ENCODE data around the gene SORCS1.
A peak's percentile ranks its signal among the peaks of the same experiment; 100 is the strongest.

Gene SORCS1

GRCh38 chr10:106913348-106913747, 251.2 kb downstream of the SORCS1 start:
- no peak overlapping the region for H3K4me3 ChIP-seq (ENCODE audit: low read depth, low read length)
- no peak for TF ChIP-seq CTCF (IDR thresholded peaks at IDR 0.05; ENCODE audit: insufficient read depth, low read depth, low read length, missing control alignments)
- DNase-seq (ENCODE audit: low read depth) = no peak

GRCh38 chr10:106911096-106911495, 253.4 kb downstream of the SORCS1 start:
- no peak for TF ChIP-seq CTCF (IDR thresholded peaks at IDR 0.05; ENCODE audit: insufficient read depth, low read depth, low read length, missing control alignments)
- DNase-seq (ENCODE audit: low read depth) = no peak

GRCh38 chr10:106910666-106911065, 253.8 kb downstream of the SORCS1 start:
- no peak for TF ChIP-seq CTCF (IDR thresholded peaks at IDR 0.05; ENCODE audit: insufficient read depth, low read depth, low read length, missing control alignments)
- no peak for DNase-seq (ENCODE audit: low read depth)
- no peak overlapping the region for H3K4me3 ChIP-seq (ENCODE audit: low read depth, low read length)

More at GRCh38 chr10:106911096-106911495, 253.4 kb downstream of the SORCS1 start:
- no peak overlapping the region for H3K4me3 ChIP-seq (ENCODE audit: low read depth, low read length)

GRCh38 chr10:106908225-106908624, 256.3 kb downstream of the SORCS1 start:
- DNase-seq (ENCODE audit: low read depth) = no peak
- TF ChIP-seq CTCF (IDR thresholded peaks at IDR 0.05; ENCODE audit: insufficient read depth, low read depth, low read length, missing control alignments) = no peak
- H3K4me3 ChIP-seq (ENCODE audit: low read depth, low read length) = no peak overlapping the region

GRCh38 chr10:106904209-106904608, 260.3 kb downstream of the SORCS1 start:
- DNase-seq (ENCODE audit: low read depth) = no peak
- TF ChIP-seq CTCF (IDR thresholded peaks at IDR 0.05; ENCODE audit: insufficient read depth, low read depth, low read length, missing control alignments) = no peak
- H3K4me3 ChIP-seq (ENCODE audit: low read depth, low read length) = no peak overlapping the region

- no peak for DNase-seq (ENCODE audit: low read depth)
- no peak overlapping the region for H3K4me3 ChIP-seq (ENCODE audit: low read depth, low read length)
- TF ChIP-seq CTCF (IDR thresholded peaks at IDR 0.05; ENCODE audit: insufficient read depth, low read depth, low read length, missing control alignments) = no peak
These were observed 261.3 kb downstream of the SORCS1 start for GRCh38 chr10:106903180-106903579.

GRCh38 chr10:106900016-106900652, 264.4 kb downstream of the SORCS1 start:
- no peak overlapping the region for H3K4me3 ChIP-seq (ENCODE audit: low read depth, low read length)
- DNase-seq (ENCODE audit: low read depth) = peak; percentile 28
- TF ChIP-seq CTCF (IDR thresholded peaks at IDR 0.05; ENCODE audit: insufficient read depth, low read depth, low read length, missing control alignments) = no peak

Measured in GM12865 (cell line).